Cerebellar nuclear complex (tissue), 1 donor: ENCODE data around the gene HMGN4.
A peak's percentile ranks its signal among the peaks of the same experiment; 100 is the strongest.

ENCODE experiments used
- DNase-seq, 2 experiments: peaks; one replicate each; lab custom pipeline; 2025; lab: John Stamatoyannopoulos, UW

HMGN4 gene

DNA sequence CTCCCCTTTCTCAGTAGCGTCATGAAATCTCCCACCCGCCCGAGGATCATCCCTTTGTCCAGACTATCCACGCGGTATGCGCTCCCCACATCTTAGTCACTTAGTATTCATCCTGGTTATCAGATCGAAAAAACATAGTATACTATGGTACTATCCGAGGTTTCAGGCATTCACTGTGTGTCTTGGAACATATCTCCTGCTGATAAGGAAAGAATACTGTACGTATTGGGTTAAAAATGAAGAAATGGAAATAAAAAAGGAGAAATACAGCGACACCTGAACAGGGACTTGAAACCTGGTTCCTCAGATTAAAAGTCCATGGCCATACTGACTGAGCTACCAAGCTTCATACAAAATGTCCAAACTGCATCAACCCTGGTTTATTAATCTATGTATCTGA, 14.0 kb downstream of the HMGN4 start:
- no peak for DNase-seq

DNA sequence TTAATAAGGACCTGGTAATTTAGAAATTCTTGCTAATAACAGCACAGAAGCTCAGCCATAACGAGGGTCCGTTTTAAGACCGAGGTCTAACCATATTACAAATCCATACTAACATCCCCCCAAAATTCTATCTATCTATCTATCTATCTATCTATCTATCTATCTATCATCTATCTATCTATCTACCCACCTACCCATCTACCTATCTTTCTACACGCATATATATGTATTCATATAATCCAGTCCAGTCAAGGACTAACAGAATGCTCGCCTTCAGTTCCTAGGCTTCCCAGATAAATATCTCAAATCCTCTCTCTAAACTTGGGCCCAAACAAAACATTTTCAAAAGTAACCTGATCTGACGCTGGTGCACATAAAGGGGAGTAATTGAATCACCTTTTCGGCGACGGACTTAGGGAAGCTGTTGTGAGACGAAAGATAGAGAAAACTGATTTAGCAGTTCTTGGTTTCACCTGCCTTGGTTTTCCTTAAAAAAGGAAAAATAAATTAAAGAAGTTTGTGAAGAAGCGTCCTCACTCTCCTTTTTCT, 14.5 kb downstream of the HMGN4 start:
- DNase-seq = no peak

GRCh38 chr6:26553264-26553634, 15.1 kb downstream of the HMGN4 start:
- DNase-seq = peak in 1 of 2 experiments; percentile 71

DNA sequence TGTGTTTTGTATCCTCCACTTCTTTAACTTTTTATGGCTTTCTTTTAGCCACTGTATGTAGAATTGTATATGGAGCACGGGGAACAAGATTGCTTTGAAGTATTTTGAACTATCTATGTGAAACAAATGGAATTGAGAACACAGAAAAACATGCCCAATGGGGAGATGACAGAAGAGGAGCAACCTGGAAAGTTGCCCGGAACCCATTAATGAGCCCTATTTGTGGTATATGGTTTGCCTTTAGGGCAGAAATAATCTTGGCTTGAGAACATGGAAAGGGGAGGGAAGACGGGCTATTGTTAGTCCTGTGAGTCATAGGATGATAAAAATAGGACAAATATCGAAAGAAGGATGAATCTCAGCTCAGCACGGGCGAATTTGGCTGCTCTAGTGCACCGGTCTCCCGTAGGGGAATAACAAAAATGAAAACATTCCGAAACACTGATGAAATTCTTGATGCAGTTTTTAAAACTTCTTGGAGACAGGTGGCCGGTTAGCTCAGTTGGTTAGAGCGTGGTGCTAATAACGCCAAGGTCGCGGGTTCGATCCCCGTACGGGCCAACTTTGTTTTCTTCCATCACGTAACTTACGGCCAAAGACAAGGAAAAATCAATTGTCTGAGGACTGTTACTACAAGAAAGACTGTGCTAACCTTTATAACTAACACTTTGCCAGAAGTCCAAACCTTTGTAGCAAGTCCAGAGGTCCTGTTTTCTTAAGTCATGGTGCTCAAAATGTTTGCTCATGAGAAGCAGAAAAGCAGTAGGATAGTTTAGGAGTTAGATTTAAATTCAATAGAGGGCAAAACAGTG, 15.7 kb downstream of the HMGN4 start:
- DNase-seq = peak in 1 of 2 experiments; percentile 71

DNA sequence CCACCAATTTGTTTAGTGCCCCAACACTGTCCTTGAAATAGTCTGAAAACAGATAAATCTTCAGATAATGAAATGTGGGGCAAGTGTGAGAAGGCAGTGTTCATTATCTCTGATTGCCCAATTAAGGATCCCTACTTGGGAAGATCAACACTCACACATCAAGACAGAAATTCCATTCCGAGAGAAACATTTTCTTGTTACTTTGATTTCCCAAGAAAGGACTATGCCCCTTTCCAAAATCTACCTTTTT, 16.2 kb downstream of the HMGN4 start:
- DNase-seq = no peak

- no peak for DNase-seq
Observed at GRCh38 chr6:26554697-26555504, 16.7 kb downstream of the HMGN4 start.

- DNase-seq = no peak
Observed at GRCh38 chr6:26555505-26556262, 17.5 kb downstream of the HMGN4 start.

- DNase-seq = no peak
Observed at GRCh38 chr6:26556263-26557070, 18.3 kb downstream of the HMGN4 start.

GRCh38 chr6:26561533-26562466, 23.6 kb downstream of the HMGN4 start:
- no peak for DNase-seq

DNA sequence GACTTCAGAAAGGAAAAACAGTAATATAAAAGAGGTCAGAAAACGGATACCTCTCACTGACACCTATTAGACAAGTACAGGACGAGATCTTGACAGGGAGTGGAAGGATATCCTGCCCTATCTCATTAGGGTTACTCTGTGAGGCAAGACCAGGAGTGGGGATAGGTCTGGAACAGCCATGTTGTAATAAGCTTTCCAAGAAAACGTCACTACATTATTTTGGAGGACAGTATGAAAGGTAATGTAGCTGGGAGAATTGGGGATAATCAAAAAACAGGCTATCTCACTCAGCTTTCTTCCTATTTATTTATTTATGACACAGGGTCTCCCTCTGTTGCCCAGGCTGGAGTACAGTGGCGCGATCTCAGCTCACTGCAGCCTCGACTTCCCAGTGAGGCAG, 25.3 kb downstream of the HMGN4 start:
- DNase-seq = no peak

- DNase-seq = peak; percentile 67 to 79
Observed at GRCh38 chr6:26568601-26569432, 30.7 kb downstream of the HMGN4 start.

GRCh38 chr6:26569433-26569764, 31.2 kb downstream of the HMGN4 start:
- no peak for DNase-seq

- no peak for DNase-seq
Observed at GRCh38 chr6:26570027-26570809, 32.1 kb downstream of the HMGN4 start.

DNA sequence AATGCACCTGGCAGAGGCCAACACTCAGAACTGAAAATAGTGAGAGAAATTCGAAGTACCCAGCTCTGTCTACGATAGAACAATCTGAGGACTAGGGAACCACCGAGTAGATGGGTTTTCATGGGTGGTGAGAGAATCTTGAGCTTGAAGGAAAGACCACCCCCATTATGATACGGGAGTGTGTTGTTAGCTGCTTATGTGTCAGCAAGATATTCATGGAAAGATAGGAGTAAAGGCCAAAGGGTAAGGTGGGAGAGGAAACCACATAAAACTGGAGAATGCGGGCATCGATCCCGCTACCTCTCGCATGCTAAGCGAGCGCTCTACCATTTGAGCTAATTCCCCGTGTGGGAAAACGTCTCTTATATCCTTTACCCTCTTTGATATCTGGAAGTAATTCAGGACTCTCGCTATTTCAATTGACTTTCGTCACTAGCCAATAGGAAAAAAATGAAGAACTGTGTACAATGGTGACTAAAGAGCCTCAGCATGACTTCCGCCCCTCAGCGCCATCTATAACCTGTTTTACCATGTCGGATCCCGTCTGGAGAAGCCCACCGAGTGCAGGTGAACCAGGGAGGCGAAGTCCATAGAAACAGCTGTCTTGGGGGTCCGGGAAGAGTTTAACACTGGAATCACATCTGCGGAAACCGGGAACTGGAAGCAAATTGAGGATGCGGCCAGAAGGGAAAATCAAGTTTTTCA, 33.6 kb downstream of the HMGN4 start:
- peak in 1 of 2 experiments; percentile 18 for DNase-seq

DNA sequence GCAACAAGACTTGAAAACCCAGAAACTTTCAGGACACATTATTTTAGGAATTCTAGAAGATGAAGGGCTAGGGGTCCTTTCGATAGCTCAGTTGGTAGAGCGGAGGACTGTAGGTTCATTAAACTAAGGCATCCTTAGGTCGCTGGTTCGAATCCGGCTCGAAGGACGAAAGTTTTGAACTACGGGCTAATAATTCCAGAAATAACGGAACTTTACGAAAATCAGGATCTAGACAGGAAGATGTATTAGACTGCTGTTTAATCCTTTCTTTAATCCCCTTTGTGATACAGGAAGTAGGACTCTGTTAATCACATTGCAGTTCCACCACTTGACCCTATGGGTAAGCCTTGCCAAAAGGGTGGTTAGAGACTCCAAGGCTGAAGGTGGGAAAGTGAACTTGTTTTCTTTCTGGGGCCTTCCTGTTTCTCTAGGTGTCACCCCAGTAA, 37.4 kb downstream of the HMGN4 start:
- DNase-seq = no peak

DNA sequence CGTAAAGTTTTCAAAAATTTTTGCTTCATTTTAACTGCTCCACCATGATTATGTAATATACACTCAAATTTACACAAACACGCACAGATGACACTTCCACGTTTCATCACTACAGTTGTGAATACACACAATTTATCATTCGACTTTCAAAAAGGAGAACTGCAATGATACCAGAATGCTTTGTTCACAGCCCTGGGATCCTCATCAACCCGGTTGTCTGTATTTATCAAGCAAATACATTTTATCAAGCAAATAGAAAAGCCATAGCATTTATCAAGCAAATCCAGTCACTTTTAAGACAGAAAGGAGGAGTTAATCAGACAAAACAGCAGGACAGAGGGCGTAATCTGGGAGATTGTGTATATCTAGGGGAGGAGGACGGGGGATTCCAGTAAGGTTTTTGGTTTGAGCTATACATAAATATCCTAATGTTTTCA, 38.3 kb downstream of the HMGN4 start:
- no peak for DNase-seq

DNA sequence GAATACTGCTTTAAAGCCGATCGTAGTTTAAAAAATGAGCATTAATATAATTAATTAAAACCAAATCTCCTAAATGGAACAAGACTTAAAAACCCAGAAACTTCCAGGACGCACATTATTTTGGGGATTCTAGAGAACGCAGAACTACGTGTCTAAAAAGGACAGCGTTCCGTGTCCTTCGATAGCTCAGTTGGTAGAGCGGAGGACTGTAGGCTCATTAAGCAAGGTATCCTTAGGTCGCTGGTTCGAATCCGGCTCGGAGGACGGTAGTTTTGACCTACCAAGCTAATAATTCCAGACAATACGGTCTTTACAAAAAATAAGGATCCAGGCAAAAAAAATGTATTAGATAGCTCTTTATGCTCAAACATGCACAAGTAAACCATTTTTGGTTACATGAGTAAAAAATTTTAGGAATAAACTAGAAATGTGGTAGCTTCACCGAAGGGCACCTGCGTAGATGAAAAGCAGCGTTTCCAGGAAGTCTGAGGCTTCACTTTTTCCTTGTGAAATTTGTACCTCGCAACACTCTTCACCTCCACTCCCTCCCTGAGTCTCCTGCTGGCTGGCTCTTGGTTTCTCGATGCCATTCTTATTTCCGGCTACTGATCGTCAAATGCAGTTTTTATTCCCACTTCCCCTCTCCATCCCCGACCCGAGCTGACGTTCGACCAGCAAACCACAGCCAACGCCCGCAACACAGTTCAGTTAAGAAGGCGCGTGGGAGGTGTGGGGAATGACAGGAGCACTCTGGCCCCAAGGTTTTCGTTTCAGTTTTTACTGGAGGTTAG, 39.0 kb downstream of the HMGN4 start:
- DNase-seq = no peak
